ENCODE data around the gene NSUN2.

Gene NSUN2

DNA sequence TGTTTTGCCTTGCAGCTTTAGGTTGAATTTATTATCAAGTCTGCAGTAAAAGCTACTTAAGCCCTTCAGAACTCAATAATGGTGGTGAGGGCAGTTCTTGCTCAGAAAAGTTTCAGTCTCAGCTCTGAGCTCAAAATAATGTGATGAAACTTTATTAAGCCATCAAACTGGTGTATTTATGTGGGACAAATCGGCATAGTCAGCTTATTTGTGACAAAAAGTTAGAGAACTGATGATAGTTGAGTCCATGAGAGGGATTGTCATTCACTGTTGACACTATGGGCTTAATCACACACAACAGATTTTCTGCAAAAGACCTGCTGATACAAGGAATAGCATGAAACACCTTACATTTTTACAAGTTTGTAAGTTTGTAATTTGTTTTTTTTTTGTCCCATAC is 9.8 kb upstream of the NSUN2 start:
- no peak for FAIRE-seq

DNA sequence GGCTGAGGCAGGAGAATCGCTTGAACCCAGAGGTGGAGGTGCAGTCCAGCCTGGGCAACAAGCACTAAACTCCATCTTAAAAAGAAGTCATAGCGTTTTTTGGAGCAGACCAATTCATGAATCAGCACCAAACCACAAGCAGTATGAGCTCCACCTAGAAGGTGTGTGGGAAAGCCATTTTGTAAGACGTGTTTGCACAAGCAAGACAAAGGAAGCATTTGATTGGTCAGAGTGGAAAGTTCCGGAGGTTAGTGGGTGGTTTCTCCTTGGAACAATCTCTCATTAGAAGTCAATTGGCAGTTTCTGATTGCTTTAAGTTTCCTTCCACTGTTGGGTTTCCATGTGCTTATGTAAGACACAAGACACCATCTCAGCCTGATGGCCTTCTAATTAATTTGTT is 5.4 kb upstream of the NSUN2 start:
- FAIRE-seq: no peak

GRCh38 chr5:6637590-6637989 is 4.7 kb upstream of the NSUN2 start:
- no peak for FAIRE-seq

- no peak for FAIRE-seq
Measured at GRCh38 chr5:6637022-6637421, 4.2 kb upstream of the NSUN2 start.

GRCh38 chr5:6636293-6636692 is 3.4 kb upstream of the NSUN2 start:
- FAIRE-seq: no peak

GRCh38 chr5:6634788-6635430 is 2.1 kb upstream of the NSUN2 start:
- FAIRE-seq: no peak

DNA sequence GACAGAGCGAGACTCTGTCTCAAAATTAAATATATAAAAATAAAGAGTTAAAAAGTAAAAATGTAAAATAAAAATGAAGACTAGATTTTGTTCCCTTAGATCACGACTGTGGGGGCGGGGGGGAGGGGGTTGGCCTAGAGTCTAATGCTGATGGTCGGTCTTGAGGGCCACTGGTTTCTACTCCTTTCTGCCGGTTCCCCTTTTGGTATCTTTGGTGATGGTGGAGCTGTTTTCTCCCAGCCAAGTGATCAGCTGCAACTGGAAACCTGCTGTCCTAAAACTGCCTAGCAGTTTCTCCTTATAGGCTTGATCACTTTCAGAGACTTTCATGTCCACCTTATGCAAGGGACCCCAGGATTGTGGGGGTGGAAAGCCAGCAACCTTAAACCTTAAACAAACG is 1.5 kb upstream of the NSUN2 start:
- FAIRE-seq: no peak

GRCh38 chr5:6633469-6634245 is 813 bp upstream of the NSUN2 start:
- FAIRE-seq: no peak

DNA sequence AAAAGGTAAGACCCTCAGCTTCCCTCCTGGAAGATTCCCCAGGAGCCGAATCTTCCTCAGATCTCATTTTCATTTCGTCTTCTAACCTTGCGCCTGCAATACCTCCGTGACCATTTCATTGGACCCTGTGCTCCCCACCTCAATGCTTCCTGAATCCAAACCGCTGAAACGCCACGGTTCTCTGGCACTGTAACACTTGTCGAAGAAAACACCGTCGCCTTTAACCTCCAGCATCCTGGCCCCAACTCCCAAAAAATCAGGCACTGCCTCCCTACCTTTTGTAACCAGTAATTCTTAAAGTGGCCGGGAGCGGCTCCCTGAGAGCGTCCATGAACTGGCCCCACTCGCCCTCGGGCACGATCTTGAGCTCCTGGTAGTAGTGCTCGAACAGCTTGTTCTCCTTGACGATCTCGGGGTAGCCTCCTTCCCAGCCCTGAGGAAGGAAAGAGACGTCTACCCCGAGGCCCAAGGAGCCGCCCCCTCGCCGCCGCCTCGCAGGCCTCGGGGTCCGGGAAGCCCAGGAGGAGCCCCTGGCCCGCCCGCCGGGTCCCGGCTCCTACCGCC is 438 bp downstream of the NSUN2 start:
- FAIRE-seq: no peak

DNA sequence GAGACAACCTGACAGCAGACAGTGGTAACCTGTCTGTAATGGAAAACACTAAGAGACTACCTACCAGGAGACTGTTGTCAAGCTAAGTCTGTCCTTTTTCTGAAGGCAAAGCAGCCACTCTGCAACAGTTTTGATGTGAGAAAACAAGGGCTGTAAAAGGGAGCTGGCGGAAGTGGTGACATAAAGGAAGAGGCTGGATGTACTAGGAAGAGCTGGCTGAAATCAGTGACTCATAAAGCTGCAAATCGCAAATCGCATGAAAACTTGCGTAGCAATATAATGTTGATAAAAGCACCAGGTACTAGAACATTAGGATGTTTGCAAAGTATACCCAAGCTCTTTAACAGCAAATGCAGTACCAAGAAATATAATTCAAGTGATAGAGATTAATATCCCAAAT is 1.4 kb downstream of the NSUN2 start:
- FAIRE-seq: no peak

DNA sequence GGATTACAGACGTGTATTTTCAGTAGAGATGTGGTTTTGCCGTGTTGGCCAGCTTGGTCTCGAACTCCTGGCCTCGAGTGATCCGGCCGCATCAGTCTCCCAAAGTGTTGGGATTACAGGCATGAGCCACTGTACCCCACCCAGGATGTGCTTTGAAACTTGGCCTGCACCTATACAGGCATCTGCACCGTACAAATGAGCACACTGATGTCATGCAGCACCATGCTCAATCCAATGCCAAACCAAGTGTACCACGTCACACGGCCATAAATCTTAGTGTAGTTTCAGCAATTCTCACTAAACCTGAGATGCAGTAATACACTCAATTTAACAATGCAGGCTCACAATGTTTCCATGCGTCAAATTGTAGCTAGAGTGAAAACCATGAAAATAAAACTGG is 6.3 kb downstream of the NSUN2 start:
- FAIRE-seq: no peak

GRCh38 chr5:6623941-6624340 is 8.9 kb downstream of the NSUN2 start:
- FAIRE-seq: no peak

DNA sequence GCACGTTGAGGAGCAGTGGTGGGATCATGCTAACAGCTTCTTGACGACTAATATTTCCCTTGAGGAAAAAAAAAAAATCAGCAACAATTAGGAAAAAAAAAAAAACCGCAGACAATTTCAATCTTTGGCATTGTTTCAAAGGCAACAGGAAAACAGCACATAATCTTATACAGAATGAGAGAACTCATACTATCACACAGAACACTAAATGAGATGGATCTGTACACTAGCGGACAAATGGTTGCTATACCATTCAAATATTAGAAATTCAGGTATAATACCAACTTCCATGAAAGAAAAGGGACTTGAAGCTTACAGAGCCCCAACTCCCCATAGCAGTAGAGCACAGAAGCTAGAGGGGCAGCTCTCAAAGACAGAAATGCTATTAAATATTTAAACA is 9.6 kb downstream of the NSUN2 start:
- FAIRE-seq: no peak

DNA sequence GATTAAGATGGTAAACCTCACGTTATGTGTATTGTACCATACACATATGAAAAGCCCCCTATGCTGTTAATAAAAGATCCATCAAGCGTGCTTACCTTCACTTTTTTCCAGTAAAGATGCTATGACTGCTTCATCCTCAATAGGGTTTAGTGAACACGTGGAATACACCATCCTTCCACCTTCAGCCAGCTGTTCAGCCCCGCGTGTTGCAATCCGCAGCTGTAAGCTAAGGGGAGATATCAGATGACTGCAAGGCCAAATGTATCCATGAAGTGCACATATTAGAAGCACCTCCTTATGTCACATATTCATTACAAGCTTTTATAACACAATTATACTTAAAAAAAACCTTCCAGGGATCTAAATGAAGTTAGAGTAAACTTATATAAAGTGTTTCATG is 16.2 kb downstream of the NSUN2 start:
- no peak for FAIRE-seq

DNA sequence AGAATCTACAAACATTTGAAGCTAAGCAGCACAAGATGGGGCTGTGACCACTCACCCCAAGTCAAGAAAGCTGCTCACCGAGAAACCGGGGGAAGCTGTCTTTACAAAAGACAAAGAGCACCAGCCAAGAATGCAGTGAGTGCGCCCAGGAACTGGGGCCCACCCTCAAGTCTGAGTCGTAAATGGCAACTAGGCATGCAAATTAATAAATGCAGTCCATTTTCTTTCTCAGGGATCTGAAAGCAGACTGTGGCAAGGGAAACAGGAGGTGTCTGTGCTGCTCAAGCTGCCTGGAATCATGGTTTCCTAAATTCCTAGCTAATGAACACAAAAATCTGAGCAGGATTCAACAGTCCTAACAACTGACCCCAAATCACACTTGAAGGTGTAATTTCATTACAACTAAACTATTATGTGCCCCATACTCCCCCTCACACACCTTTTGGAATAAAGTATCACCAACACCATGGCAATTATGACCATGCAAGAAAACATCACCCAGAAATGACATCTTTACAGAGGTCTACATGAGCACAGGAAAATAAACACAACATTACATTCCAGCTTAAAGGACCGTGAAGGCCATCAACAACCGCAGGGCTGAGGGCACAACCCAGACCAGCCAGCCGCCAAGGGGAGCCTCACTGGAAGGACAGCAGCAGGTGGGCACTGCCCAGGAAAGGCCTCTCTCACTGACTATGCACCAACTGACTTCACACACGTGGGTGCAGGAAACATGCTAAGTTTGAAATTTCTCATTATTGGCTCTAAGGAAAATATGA is 17.6 kb downstream of the NSUN2 start:
- FAIRE-seq: no peak

DNA sequence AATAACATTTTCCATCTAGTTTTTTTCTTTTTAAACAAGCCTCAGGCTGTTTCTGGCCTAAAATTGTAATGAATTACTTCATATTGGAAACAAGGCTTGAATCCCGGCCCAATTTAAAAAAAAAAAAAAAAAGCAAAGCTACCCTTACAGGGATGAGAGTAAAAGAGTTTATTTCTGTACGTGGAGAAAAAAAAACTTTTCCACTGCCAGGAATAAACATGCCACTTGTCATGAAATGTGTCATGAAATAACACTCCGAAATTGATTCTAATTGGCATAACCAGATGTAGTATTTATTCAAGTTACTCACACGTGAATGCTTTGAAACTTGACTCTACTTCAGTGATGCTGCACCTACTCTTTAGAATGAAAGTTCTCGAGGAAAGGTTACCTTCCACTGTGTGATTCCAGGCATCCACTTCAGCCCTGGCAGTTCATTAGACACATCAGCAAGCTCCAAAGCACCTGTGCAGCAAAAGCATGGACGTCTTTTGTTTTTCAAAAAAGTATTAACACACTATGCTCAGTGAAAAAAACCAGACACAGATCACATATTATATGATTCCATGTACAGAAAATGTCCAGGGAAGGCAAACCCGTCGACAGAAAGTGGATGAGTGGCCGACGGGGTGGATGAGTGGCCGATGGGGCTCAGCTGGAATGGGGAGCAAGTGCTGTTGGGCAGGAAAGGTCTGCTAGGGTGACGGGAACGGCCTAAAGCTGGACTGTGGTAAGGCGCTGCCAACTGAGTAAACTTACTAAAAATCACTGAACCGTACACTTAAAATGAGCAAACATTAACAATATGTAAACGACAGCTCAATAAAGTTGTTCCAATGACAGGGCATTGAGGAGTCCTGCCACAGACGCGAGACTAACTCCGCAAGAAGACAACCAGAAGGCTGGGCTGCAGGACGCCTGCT is 21.2 kb downstream of the NSUN2 start:
- FAIRE-seq: no peak

- FAIRE-seq: no peak
Measured at GRCh38 chr5:6608016-6608415, 24.8 kb downstream of the NSUN2 start.

DNA sequence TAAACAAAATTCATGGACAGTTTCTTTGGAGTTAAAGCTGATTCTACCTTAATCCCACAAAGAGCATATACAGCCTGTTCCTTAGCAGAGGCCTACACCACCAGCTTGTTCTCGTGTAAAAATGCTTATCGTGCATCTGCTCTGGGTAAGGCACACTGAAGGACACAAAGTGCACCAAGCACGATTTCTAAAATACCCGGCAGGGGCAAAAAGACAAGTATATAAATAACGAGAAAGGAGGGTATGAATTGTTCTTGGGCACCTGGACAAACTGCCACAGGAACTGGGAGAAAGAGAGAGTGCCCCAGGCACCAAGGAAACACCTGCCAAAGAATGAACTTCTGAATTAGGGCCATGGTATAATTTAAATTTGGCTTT is 25.3 kb downstream of the NSUN2 start:
- FAIRE-seq: no peak

- no peak for FAIRE-seq
Measured at GRCh38 chr5:6606884-6607558, 25.8 kb downstream of the NSUN2 start.

DNA sequence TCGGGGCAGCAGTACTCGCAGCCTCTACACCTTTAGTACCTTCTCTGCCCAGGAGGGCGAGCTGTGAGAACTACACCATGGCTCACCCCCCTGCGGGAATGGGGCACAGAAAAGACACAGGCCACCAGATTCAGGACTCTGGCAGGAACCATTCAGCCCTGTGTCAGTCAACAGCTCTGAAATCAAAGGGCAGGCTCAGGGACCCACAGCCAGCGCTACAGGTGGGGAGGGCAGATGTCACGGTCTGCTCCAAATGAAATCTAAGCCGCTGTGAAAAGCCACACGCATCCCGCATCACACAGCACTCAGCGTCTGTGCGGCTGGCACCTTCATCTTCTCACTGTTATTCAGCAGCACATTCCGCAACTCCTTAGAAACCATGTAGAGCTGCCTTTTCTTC is 27.9 kb downstream of the NSUN2 start:
- FAIRE-seq: no peak

DNA sequence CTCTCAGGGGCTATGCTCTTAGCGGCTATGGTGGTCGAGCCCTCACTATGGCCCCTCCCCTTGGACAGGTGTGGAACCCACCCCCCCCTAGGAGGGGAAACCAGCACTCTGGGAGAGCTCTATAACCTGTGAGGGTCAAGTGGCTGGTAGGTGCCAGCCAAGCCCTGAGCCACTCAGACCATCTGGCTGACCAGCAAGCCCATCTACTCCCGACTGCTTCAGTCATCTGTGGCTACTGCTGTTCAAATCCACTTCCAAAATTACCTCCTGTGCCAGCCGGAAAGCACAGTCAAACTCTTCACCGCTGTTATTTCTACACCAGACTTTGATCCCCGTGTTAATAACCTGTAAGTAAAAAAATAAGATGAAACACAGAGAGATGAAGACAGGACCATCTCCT is 28.5 kb downstream of the NSUN2 start:
- no peak for FAIRE-seq

DNA sequence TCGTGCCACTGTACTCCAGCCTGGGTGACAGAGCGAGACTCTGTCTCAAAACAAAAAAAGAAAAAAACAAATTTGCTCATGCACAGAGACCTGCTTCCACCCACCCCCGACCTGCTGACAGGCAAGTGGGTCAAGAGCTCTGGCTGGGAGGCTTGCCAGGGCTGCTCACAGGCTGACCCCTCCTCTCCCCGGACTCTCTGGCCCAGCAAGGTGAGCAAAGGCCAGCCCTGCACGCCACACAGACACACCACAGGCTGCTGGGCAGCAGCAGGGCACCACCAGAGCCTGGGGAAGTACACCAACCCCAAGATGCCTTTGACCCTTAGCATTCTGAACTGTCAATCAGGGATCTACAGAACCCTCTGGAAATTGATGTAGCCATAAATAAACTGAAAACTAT is 29.2 kb downstream of the NSUN2 start:
- FAIRE-seq: no peak
